ENCODE measurements around the gene BTAF1.

BTAF1 gene

DNA sequence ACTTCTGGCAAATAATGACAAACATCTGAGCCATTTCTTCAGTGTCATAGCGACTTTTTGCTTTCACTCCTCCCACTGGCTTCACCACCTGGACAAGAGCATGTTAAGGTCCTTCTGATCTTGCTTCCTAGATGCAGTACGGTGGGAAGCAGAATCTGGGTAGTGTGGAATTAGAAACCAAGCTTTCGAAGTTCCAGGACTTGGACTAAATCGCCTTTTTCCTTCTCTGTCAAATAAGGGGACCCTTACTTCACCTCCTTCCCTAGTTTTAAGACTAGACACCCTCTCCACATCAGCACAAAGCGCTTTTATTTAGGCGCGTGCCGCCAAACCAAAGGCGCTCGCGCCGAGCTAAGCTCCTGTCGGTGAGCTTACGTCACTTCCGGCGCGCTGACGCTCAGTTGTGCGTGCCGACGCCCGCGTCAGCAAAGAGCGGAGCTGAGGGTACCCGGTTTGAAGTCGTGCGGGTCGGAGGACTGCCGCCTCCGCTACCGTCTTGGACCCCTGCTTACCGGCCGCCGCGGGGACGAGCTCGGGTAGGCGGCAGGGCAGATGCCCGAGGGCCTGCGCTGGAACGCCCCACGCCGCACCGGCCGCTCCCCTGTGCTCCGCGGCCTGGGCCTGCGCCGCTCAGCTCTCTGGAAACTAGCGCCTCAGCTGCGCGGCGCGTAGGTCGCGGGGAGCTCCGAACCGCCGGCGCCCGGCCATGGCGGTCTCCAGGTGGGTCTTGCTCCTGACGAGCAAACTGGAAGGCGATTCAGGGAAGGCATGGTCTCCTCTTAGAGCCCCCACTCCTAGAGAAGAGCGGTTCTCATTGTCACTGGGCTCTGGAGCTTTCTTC, at the start of gene BTAF1:
BTAF1 (plus strand) TSS at position 400 of the 841 bp plus-strand sequence; CDS start at position 707, 307 bp downstream.
- peak; percentile 92 for DNase-seq

DNA sequence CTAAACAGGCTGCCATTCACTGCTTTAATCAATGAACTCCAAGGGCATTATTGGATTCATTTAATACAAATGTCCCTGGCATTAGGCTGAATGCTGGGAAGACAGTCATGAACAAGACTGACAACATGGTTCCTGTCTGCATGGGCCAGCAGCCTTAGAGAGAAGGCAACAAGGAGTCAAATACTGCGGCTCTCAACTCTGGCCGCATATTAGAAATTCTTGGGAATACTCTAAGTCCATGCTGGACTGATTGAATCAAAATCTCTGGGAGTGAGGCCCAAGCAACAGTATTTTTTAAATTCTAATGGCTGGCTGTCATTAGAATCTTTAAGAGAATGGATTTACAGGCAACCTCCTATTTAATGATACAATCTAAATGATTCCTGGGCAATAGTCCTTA, 48.4 kb upstream of the BTAF1 start:
- DNase-seq = no peak

DNA sequence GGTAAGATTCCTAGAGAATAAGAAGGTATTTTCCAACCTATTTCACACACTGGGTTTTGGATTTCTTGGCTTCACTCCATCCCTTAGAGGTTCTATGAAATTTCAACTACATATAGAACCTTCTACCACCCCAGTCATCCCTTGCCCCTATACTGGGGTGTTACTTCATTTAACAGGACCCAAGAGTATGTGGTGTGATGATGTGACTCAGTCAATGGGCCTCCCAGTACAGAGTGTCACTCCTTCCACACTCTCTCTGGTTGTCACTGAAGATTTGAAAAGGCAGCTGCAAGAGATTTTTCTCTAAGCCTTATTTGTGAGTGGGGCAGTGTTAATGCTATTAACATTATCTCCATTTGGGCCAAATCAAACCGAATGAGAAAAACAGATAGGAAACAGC, 47.8 kb upstream of the BTAF1 start:
- no peak for DNase-seq

DNA sequence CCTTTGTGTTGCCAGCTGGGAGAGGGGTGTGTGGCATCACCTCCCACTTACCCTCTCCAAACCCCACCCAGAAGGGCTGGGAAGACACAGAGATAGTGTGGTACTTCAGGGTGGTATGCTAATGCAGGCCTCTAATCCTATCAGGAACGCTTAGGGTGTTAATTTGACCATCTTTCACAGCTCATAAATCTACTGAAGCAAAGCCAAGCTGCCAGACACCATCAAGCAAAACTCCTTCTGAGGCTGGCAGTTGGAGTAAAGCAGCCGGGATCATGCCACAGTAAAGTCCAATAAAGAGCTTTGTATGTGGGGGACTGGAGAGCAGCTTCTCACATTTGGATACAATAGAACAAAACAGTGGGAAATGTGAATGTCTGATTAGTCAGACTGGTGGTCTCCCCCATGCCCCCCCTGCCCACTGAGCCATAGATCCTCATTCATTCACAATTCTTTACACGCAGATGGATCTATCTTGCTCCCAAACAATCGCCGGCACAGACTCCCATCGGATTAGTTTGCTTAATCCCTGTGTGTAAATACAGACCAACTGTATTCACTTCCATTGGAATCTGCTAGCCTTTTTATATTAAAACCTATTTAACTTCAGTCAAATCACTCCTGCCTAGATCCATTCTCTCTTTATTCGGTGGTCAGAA, 43.9 kb upstream of the BTAF1 start:
- no peak for DNase-seq

DNA sequence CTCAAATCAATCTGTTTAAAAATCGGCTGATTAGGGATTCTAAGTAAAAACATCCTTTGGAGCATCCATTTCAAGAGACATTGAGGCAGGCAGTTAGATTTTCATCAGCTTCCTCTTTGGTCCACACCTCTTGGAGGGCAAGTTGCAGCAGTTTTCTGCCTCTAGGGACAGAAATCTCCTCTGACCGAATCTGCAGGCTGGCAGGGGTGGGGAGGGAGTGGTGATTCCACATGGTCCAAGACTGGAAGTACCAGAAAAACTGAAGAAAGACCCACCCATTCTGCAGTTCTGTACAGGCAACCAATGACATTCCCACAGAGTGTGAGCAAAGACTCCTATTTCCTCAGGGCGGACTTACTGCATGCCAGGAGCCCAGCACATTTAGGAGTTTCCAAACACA, 43.3 kb upstream of the BTAF1 start:
- no peak for DNase-seq

DNA sequence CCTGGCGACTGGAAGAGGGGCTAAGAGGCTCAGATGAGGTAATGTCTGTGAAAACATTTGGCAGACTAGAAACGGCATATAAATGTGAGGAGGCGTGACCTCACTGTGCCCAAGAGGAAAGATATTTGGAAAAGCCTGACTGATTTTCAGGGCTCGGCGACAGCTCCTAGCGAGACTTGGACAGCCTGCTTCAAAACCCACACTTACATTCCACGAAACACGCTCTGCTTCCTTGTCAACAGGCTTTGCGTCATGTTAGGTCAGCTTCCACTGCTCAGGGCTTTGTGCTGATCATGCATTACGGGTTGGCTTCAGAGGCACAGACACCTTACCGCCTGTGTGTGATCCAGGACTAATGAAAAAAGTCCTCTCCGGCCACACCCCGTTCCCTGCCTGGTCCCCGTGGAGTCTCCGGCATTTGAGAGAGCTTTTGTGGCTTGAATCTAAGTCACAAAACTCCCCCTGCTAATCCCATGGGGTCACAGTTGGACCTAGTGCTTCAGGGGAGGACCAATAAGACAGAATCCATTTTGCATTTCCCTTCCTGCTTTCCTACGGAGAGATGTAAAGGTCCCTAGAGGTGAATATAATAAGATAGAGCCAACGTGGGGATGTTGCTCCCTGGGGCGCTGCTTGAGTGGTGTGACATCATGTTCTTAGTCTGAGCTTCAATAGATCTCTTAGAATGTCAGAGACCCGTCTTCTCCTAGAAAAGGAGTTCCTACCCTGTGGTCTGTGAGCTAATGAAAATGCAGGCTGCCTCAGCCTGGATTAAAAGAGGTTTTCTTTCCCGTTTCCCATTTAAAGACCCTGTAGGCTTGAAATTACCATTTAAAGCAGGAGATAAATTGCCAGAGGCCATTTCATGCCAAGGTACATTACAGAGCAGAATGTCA, 39.8 kb upstream of the BTAF1 start:
- no peak for DNase-seq

DNA sequence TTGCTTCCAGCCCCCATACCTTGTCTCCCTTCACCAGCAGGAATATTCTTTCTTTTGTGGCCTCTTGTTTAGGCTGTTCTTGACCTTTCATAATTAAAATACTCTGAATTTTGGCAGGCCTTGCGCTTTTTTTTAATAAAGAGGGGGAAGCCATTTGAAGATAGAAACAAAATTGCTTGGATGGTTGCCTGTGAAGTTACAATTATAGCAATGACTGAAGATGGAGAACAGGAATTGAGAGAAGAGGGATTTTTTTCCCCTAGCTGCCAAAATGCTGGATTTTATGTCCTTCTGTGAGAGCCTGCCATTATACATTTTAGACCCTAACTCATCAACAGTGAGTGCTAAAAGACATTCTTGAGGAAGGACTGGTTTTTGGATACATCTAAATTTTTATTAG, 39.0 kb upstream of the BTAF1 start:
- DNase-seq = no peak

DNA sequence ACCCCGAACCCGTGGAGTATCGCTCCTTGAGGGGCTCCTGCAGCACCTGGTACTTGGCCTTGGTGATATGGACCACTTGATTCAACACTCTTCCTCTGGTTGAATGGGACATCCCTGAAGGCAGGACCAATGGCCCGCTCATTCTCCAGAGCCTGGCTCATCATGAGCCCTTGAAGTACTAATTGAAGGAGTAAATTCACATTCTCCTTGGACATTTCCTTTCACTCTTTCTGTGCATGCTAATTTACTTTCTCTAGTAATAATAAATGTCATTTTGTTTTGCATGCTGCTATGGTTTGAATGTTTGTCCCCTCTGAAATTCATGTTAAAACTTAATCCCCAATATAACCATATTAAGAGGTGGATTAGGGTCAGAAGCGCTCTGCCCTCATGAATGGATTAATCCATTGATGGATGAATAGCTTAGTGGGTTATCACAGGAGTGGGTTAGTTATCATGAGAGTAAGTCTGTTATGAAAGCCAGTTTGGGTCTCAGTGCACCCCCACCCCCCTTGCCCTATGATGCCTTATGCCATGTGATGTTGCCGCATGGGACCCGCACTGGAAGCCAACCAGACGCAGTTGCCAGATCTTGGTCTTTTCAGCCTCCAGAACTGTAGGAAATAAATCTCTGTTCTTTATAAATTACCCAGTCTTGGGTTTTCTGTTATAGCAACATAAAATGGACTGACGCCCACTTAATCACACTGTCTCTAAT, 38.0 kb upstream of the BTAF1 start:
- no peak for DNase-seq

DNA sequence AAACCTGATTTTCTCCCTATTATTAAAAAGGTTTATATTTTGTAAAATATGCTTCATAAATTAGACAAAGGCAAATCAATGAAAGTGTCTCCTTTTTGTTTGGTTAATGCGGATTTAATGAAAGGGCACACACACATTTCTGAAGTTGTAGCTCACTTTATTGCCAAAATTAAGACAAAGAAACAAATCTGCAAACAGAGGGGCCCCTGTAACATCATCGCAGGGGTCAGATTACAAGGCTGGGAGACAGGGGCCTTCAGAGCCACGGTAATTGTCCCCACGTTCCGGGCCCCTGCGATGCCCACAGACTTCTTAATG, 36.7 kb upstream of the BTAF1 start:
- no peak for DNase-seq

DNA sequence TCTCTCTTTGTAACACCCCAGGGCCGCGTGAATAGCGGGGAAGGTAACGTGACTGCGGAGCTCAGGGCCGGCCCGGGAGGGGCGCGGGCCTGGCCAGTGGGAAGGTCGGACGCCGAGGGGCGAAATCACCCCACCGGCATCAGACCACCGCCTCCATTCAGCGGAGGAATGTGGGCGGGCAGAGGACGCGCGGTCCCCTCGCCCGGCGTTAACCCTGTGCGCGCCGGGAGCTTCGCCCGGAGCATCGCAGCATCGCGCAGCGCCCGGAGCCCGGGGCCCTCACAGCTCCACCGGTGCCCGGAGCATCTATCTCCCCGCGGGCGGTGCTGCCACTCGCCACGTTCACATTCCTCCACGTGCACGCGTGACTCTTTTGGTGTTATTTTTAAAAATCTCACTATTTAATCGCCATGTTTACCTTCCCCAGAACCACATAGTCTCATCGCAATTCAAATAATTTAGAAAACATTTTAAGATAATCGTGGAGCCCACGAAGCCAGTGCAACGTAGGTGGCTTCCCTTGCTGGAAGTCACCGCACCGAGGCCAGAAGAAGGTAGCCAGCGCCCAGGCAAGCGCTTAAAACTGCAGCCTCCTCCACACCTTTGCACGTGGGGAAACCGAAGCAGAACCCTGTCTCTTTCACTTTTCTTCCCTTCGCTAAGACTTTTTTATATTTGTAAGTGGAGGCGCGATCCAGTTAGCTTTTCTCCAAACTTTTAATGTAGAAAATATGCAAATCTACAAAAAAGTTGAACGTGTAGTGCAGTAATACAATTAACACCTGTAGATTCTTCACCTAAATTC, 36.1 kb upstream of the BTAF1 start:
- DNase-seq = peak; percentile 7

DNA sequence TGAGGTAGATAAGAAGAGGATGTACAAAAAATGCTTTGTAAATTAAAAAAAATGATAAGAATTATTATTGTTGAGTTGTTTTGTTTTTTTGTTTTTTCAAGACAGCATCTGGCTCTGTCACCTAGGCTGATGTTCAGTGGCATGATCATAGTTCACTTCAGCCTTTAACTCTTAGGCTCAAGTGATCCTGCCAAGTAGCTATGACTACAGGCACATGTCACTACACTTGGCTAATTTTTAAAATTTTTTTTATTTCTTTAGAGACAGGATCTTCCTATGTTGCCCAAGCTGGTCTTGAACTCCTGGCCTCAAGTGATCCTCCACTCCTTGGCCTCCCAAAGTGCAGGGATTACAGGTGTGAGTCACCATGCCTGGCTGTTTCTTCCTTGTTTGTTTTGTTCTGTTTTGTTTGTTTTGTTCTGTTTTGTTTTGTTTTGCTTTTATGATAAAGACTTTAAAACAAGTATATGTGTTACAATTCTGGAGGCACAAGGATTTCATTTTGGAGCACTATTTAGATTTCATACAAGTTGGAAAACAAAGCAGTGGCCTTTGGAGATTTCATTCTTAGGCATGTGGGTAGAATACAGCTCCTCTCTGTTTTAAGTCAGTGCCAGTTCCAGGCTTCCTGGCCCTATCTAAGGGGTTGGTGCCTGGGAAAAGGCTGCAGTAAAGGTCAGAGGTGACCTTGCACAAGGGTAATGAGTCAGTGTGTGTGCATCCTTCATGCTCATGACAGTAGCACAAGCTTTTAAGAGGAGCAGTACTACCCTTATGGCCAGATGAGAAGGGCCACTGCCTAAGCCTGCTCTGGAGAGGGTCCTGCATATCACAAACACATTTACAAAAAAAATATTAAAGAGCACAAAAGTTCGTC, 32.2 kb upstream of the BTAF1 start:
- no peak for DNase-seq

DNA sequence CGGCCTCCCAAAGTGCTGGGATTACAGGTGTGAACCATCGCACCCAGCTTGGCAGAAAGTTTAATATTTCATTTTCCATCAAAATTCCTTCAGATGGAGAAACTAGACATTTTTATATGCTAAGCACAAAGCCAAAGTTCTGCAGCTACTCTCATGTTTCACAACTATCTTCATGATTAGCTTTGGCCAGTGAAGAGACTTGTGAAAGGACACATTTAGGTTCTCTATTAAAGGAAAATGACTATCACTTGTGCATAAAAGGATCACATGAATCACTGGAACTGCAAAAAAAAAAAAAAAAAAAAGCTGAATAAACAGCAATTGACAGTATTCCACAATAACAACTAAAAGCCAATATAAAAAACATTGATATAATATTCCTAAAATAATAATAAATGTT, 30.5 kb upstream of the BTAF1 start:
- no peak for DNase-seq

DNA sequence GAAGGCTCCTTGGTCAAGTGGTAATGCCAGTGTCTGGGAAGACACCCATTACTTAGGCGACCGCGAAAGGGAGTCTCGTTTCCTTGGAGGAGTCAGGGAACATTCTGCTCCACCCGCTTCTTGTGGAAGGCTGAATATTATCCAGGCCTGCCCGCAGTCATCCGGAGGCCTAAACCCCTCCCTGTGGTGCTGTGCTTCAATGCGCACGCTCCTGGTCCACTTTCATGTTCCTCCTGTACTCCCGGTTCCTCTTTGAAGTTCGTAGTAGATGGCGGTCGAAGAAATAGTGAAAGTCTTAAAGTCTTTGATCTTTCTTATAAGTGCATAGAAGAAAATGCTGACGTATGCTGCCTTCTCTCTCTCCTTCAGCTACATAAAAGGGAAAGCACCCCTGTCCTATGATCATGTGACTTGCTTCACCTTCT, 29.3 kb upstream of the BTAF1 start:
- peak; percentile 15 for DNase-seq

DNA sequence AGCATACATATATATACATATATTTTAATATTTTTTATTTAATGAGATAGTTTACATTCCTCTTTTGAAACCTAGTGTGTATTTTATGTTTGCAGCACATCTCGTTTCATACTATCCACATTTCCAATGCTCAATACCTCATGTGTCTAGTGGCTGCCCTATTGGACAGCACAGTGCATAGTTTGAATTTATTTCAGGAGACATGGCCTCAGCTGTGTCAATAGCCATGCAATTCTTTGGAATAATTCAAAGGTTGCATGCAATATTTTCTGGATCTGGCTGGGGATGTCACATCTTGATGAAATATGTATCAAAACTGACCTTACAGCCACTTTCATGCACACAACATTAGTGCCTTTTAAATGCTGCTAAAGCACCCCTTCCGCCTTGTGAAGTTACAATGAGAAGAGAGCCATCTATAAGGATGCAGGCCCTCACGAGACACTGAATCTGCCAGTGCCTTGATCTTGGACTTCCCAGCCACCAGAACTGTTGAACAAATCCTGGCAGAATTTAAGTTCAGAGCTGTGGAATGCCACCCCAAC, 27.3 kb upstream of the BTAF1 start:
- DNase-seq = no peak

DNA sequence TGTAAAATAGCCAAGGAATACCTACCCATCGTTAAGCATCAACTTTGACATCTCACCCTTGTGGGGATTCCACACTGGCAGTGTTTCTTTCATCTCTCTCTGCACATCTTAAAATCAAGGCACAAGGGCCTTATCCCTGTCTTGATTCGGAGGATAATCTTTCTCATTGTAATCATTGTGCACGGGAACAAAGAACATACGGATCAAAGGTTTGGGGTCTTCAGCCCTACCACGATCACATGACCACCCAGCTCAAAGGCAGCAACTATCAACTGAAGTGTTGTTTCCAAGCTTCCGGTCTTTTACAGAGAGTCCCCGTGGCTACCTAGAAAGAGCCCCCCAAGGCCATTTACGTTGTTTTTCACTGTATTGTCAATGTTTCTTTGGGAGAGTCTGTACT, 26.1 kb upstream of the BTAF1 start:
- DNase-seq = no peak

DNA sequence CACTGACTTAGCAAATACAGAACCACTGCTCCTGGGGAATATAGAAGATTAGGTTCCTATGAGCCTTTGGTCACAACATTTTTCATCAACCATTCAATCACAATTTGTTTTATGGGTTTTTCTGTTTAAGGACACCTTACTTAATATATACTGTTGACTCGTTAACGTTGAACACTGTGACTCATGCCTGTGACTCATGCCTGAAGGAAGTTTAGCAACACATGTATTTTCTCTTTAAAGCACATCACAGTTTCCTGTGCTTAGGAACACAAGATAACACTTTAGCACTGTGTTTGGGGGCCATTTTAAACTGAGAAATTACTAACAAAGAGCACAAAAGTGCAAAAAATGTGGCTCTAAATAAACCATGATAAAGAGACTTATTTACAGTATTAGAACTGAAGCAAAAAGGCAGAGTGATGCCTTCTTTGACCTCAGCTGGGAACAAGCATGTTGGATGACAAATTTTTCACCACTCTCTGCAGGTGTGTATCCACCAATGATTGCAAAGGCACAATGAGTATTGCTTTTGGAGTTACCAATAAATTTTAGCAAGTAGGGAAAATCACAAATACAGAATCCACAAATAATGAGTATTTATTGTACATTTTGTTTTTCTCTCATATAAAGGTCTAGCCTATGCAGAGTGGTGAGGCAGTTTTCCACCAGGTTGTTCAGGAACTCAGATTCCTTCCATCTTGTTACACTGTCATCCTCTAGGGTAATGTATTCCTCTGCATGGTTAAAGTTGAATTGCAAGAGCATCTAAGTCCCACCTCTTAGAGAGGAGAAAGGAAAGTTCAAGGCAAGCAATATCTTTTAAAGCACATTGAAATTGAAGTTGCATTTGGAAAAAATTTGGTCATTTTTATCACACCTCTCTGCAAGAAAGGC, 21.5 kb upstream of the BTAF1 start:
- peak; percentile 61 for DNase-seq

DNA sequence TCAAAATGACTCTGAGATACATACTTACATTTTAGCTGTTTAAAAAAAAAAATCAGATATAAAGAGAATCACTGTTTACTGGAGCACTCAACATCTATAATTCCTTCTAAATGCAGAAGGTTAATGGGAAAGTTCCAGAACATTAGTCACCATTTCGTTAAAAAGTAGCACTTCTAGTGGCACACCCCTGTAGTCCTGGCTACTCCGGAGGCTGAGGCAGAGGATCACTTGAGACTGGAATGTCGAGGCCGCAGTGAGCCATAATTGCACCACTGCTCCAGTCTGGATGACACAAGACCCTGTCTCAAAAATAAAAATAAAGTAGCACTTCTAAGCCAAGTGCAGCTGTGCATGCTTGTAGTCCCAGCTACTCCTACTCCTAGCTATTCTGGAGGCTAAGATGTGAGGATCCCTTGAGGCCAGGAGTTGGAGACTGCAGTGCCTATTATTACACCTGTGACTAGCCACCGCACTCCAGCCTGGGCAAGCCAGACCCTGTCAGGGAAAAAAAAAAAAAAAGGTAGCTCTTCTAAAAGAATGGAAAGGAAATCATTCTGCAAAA, 16.5 kb upstream of the BTAF1 start:
- no peak for DNase-seq

DNA sequence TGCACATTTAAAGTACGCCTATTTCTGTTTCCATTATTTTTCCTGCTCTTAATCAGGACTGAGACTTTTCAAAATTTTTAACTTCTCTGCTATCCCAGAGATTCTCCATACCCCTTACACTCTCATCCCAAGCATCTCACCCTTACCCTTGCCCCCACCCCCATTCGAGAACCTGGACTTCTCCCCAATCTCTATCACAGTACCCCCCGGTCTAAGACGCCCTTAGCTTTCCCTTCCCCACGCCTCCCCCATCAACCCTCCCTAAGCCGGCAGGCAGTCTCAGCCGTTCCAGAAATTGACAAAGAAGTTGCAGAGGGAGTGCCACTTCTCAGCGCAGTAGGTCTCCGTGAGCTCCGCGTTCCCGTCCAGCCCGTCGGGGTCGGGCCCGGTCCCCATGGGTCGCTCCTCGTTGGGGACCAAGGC, 15.6 kb upstream of the BTAF1 start:
- no peak for DNase-seq
